DOHH2 (cell line): Measurements from ENCODE around the gene MRTFA.

Experiments used
- EZH2phosphoT487 ChIP-seq: fragments of 200-600 bp; sonication (generic); IDR thresholded peaks from 2 replicates; pipeline ENCODE4 v1.6.1; 2017; ENCODE audit warnings: borderline replicate concordance, mild to moderate bottlenecking, antibody characterized with exemption, low read length, moderate library complexity, mixed read lengths
- TF ChIP-seq, protein P1 (sequence below): fragments of 200-600 bp; sonication (generic); IDR thresholded peaks from one replicate; pipeline ENCODE4 v1.5.1; 2014; ENCODE audit warnings: antibody characterized with exemption, mild to moderate bottlenecking, low read depth, low read length; ENCODE audit not compliant: poor library complexity, severe bottlenecking

DNA sequence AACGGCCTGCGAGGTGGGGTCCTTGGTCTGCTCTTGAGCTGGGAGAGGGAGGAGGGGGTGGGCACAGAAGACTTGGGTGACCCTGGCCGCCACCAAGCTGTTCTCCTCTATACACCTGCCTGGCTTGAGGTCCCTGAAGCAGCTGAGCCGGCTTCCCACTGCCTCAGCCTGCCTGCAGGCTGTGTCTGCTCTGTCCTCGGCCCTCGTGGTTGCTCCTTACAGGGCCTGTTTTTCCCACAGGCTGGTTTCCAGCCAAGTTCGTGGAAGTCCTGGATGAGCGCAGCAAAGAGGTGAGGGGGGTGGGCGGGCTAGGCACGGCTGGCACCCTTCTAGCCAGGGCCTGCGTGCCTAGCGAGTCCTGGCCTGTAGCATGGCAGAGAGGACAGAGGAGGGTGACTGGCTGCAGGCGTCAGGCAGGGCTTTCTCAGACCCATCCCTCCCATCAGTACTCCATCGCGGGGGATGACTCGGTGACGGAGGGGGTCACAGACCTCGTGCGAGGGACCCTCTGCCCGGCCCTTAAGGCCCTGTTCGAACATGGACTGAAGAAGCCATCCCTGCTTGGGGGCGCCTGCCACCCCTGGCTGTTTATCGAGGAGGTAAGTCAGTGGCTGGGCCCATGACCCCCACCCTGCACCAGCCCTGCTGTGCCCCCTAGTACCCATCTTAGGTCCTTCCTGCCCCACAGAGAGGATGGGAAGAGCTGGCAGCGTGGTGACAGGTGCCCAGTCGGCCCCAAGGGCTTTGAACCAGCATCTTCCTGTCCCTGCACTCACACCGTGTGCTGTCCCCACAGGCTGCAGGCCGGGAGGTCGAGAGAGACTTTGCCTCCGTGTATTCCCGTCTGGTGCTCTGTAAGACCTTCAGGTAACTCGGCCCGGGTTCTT lies 228.4 kb downstream of the MRTFA start:
- TF ChIP-seq, protein P1, sequence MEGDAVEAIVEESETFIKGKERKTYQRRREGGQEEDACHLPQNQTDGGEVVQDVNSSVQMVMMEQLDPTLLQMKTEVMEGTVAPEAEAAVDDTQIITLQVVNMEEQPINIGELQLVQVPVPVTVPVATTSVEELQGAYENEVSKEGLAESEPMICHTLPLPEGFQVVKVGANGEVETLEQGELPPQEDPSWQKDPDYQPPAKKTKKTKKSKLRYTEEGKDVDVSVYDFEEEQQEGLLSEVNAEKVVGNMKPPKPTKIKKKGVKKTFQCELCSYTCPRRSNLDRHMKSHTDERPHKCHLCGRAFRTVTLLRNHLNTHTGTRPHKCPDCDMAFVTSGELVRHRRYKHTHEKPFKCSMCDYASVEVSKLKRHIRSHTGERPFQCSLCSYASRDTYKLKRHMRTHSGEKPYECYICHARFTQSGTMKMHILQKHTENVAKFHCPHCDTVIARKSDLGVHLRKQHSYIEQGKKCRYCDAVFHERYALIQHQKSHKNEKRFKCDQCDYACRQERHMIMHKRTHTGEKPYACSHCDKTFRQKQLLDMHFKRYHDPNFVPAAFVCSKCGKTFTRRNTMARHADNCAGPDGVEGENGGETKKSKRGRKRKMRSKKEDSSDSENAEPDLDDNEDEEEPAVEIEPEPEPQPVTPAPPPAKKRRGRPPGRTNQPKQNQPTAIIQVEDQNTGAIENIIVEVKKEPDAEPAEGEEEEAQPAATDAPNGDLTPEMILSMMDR: no peak
- TF ChIP-seq EZH2phosphoT487: no peak
